Left ventricle myocardium inferior (tissue), 1 donor: ENCODE data around the gene HCRT. TPM values are rescaled to one million over a fixed set of nuclear protein-coding genes. Genes with fewer than 3 reads are reported as not detected.
"Not testable (repeated sequence)": the region's sequence is repeated elsewhere in the genome, so short reads cannot be mapped to it uniquely, and the experiment has no call there.

Source experiments
- DNase-seq: peaks from one replicate; pipeline ENCODE4 v3.0.0-alpha.2; 2020
- H3K27ac ChIP-seq: fragments of 200-600 bp; replicated peaks from 2 replicates; pipeline ENCODE4 v1.8.0; 2021
- H3K27me3 ChIP-seq: fragments of 200-600 bp; 2 replicates; pipeline ENCODE4 v1.8.0; 2021; ENCODE audit warnings: low read depth
- H3K36me3 ChIP-seq: fragments of 200-600 bp; 2 replicates; pipeline ENCODE4 v1.8.0; 2021
- H3K4me1 ChIP-seq: fragments of 200-600 bp; 2 replicates; pipeline ENCODE4 v1.8.0; 2021
- H3K4me3 ChIP-seq: fragments of 200-600 bp; 2 replicates; pipeline ENCODE4 v1.8.0; 2021; ENCODE audit warnings: mild to moderate bottlenecking, moderate library complexity
- H3K9me3 ChIP-seq: fragments of 200-600 bp; replicated peaks from 2 replicates; pipeline ENCODE4 v1.8.0; 2021
- CTCF ChIP-seq: fragments of 200-600 bp; IDR thresholded peaks from 2 replicates; pipeline ENCODE4 v1.8.0; 2021; ENCODE audit warnings: antibody characterized with exemption, mild to moderate bottlenecking, borderline replicate concordance
- intact Hi-C: fragments of 100-400 bp; cut with micrococcal nuclease; formaldehyde crosslinking; loops from one replicate; pipeline ENCODE4 v1.11.0; 2022
- total RNA-seq: library from RNA; stranded (reverse); fragmentation: NEBNext Ultra II Directional; extraction: Animal tissue kit (Norgen Biotek cat#: 25700); gene quantifications from one replicate; pipeline ENCODE4 v1.2.1, GENCODE V29; 2021
- donor health status: DM: no; HTN: yes; CAD: no; lungs with severe emphysema.

Gene HCRT
- total RNA-seq, 1 donor from 2014 or later: not detected

DNA sequence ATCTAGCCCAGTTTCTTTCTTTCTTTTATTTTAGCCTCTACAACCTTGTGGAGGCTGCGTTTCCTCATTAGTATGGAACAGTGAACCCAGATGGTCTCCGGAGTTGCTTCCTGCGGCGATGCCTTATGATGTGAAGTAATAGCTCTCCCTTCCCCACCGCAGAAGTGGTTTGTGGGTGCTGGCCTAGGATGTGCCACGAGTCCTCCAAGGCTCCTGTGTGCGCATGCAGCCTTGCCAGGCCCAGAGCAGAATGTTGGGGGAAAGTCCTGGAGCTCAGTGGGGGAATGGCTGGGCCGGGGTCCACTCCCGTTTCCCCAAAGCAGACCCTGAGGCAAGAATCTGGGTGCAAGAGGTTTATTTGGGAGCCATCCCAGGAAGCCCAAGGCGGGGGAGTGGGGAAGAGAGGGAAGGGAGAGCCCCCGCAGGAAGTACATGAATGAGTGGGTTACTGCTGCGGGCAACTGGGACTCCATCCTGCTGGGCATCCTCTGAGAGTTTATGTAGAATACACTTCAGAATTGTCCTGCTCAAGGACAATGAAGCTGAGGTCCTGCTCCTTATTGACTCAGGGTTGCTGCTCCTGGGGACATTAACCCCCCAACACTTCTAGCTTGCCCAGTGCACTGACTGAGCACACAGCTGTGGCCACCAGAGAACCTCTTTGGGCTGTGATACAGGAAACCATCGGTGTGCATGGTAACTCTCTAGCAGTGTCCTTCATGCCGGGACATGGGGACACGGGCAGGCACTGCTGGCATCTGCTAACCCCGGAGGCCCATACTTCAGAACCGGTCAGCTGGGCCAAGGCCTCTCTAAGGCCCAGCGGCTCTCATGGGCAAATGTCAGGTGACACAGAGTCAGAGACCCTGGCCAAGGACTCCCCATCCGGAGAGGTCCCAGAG, 3.7 kb upstream of the HCRT start:
- no peaks in the 10 kb centered on the region for H3K9me3 ChIP-seq
- H3K27me3 ChIP-seq: no peaks in the 10 kb centered on the region
- H3K36me3 ChIP-seq: no peaks in the 10 kb centered on the region
- intact Hi-C loops: no loop called here
- no peak overlapping the region for H3K4me3 ChIP-seq
- DNase-seq: no peak
- TF ChIP-seq CTCF: no peak
- H3K27ac ChIP-seq: no peak overlapping the region
- H3K4me1 ChIP-seq: peaks cover 25% of the 10 kb centered on the region

GRCh38 chr17:42187833-42188232, 2.6 kb upstream of the HCRT start:
- no peak for TF ChIP-seq CTCF
- H3K4me3 ChIP-seq: no peak overlapping the region
- no peaks in the 10 kb centered on the region for H3K36me3 ChIP-seq

DNA sequence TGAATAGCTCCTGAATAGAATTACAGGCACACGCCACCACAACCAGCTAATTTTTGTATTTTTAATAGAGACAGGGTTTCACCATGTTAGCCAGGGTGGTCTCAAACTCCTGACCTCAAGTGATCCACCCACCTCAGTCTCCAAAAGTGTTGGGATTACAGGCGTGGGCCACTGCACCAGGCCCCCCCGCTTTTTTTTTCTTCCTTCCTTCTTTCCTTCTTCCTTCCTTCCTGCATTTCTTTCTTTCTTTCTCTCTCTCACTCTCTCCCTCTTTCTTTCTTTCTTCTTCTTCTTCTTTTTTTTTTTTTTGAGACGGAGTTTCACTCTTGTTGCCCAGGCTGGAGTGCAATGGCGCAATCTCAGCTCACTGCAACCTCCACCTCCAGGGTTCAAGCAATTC, 939 bp upstream of the HCRT start:
- peaks cover 26% of the 10 kb centered on the region for H3K4me1 ChIP-seq
- H3K27ac ChIP-seq, H3K4me3 ChIP-seq, H3K36me3 ChIP-seq, DNase-seq, intact Hi-C loops, H3K9me3 ChIP-seq: not testable (repeated sequence)
- H3K27me3 ChIP-seq: peaks cover 11% of the 10 kb centered on the region

More at GRCh38 chr17:42187833-42188232, 2.6 kb upstream of the HCRT start:
- intact Hi-C loops: no loop called here
- Histone ChIP-seq H3K27me3 (no peaks in the 10 kb centered on the region), H3K4me1 (peaks cover 22% of the 10 kb centered on the region), H3K27ac (no peak overlapping the region), H3K9me3 (no peaks in the 10 kb centered on the region)
- DNase-seq: no peak

- Histone ChIP-seq H3K27me3 (peaks cover 18% of the 10 kb centered on the region), H3K4me3 (no peak overlapping the region), H3K27ac (no peak overlapping the region), H3K4me1 (peaks cover 32% of the 10 kb centered on the region), H3K9me3 (no peaks in the 10 kb centered on the region), H3K36me3 (no peaks in the 10 kb centered on the region)
- no peak for DNase-seq
- TF ChIP-seq CTCF: no peak
- intact Hi-C loops: no loop called here
Measured at GRCh38 chr17:42185621-42185930, 324 bp upstream of the HCRT start.

GRCh38 chr17:42183741-42184711, 1.2 kb downstream of the HCRT start:
- Histone ChIP-seq H3K27ac (peak overlapping the region; percentile 90), H3K36me3 (no peaks in the 10 kb centered on the region), H3K4me3 (peak overlapping the region; percentile 68), H3K9me3 (no peaks in the 10 kb centered on the region), H3K27me3 (peaks cover 33% of the 10 kb centered on the region), H3K4me1 (peaks cover 43% of the 10 kb centered on the region)
- TF ChIP-seq CTCF: peak; percentile 92
- DNase-seq: peak; percentile 72
- intact Hi-C loops: no loop called here
